Muscle of back (tissue), 11 donors: ENCODE data around the gene AMMECR1. TPM values are rescaled to one million over a fixed set of nuclear protein-coding genes. Genes with fewer than 3 reads are reported as not detected.
"Not testable (repeated sequence)": the region's sequence is repeated elsewhere in the genome, so short reads cannot be mapped to it uniquely, and the experiment has no call there.

Experiments
- DNase-seq, 3 donors: peaks; one replicate each; pipeline versions ENCODE4 v3.0.0 to v3.0.0-alpha.2; 2013
- polyA plus RNA-seq, 10 donors: library from polyadenylated mRNA; unstranded; fragments of 120-200 nt; gene quantifications; one replicate each; pipeline ENCODE4 v1.2.1, GENCODE V29; 2013; ENCODE audit not compliant: insufficient read length in 10 of 10

AMMECR1 gene
- polyA plus RNA-seq, 10 donors, result 7.0 to 11.0 (median 8.5) TPM

GRCh38 chrX:110259117-110259516 is 58.8 kb downstream of the AMMECR1 start:
- no peak for DNase-seq

- DNase-seq, result no peak
These were observed 59.3 kb downstream of the AMMECR1 start for GRCh38 chrX:110258552-110258951.

DNA sequence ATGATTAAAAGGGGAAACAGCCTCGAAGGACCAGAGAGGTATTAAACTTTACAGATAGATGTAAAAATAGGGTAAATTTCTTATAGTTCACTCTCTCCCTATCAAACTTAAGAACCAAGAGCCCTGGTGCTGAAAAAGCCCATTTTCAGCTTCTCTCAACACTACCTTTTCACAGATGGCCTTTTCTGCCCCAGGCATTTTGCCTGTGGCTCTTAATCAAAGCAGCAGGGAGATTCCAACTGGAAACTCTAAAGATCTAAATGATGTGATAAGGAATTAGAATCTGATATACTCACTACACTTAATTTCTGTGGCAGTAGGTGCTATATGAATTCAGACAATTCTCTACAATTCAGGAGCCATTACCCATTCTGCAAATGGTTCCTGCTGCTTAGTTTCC is 60.0 kb downstream of the AMMECR1 start:
- DNase-seq, result no peak

GRCh38 chrX:110252711-110253110 is 65.2 kb downstream of the AMMECR1 start:
- DNase-seq, result no peak

- no peak for DNase-seq
These were observed 65.9 kb downstream of the AMMECR1 start for GRCh38 chrX:110251961-110252360.

DNA sequence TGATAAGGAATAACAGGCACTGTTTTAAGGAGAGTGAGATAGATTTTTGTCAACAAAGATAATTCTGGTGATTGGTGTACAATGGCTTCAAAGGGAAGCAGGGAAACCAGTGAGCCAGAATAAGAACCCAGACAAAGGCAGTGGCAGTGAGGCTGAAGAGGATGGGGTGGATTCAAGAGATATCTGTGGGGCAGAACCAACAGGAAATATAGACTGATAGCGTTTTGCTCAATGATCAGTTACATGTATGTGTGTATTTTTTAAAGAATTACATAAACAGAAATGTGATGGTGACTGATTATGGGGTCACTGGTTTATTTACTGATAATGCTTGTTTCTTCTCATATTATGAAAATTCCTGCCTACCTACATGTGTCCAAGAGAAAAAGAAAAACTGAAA is 66.4 kb downstream of the AMMECR1 start:
- no peak for DNase-seq

DNA sequence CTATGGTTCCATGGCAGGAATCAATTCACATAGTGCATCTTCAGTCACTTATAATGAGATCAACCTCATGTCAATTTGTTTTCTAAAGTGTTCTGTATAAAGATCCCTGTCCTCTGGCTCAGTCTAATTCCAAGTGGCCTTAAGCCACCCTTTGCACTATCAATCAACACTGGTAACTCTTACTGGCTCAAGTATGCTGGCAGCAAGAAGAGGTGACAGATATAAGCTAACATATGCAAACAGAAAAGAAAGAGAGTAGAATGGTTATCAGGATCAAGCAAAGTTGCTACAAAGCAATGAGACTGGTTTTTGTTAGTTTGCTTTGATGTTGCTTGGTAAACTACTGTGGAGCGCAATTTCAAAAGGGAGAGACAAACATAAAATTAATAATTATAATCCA is 67.0 kb downstream of the AMMECR1 start:
- DNase-seq, result no peak

- no peak for DNase-seq
These were observed 69.3 kb downstream of the AMMECR1 start for GRCh38 chrX:110248578-110248977.

DNA sequence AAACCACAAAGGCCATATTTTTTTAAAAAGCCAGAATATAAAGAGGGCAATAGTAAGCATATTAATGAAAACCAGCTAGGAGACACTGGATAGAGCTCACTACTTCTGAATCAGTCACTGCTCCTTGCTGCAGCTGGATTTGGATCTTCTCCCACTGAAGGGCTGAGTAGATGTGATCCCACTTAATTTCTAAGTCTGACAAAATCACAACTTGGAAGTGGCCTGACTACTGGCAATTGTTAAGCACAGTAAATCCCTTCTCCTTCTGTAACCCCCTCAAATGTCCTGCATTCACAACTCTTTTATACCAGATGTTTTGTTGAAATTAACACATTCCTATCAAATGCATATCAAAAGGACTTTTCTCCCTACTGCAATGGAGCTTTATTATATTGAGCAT is 72.9 kb downstream of the AMMECR1 start:
- DNase-seq, result peak in 2 of 3 donors; percentile 18 to 42

- no peak for DNase-seq
These were observed 75.5 kb downstream of the AMMECR1 start for GRCh38 chrX:110242371-110242770.

DNA sequence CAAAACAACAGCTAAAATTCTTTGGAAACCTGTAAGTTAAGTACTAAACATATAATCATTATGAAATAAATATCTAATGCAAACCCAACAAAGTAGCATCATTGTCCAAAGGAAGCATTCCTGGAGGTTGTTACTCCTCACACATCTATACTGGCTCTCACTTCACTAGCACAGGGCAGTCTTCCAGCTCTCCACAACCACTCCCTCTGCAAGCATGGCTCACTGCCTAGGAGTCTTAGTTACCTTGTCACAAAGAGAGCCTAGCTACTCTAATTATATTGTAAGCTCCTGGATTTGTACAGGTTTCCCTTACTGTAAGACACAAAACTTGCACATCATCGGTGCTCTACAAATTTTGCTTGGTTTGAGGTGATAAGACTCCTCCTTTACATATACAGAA is 76.1 kb downstream of the AMMECR1 start:
- peak; percentile 22 to 49 (median 35) for DNase-seq

DNA sequence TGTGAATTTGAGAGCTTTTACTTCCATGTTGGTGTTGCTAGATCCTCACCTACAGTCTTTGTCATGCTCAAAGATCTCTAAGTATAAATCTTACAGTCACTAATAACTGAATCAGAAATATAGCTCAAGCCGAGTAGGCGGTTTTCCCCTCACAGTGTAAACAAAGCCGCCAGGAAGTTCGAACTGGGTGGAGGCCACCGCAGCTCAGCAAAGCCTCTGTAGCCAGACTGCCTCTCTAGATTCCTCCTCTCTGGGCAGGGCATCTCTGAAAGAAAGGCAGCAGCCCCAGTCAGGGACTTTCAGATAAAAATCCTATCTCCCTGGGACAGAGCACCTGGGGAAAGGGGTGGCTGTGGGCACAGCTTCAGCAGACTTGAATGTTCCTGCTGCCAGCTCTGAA is 79.6 kb downstream of the AMMECR1 start:
- DNase-seq, result not testable (repeated sequence)

DNA sequence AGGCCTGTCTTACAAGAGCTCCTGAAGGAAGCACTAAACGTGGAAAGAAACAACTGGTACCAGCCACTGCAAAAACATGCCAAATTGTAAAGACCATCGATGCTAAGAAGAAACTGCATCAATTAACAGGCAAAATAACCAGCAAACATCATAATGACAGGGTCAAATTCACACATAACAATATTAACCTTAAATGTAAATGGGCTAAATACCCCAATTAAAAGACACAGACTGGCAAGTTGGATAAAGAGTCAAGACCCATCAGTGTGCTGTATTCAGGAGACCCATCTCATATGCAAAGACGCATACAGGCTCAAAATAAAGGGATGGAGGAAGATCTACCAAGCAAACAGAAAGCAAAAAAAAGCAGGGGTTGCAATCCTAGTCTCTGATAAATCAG is 86.4 kb downstream of the AMMECR1 start:
- DNase-seq, result not testable (repeated sequence)

GRCh38 chrX:110229497-110230111 is 88.3 kb downstream of the AMMECR1 start:
- DNase-seq, result not testable (repeated sequence)

- no peak for DNase-seq
These were observed 89.4 kb downstream of the AMMECR1 start for GRCh38 chrX:110228453-110228852.

GRCh38 chrX:110226931-110227330 is 91.0 kb downstream of the AMMECR1 start:
- no peak for DNase-seq

- DNase-seq, result no peak
These were observed 92.8 kb downstream of the AMMECR1 start for GRCh38 chrX:110224926-110225617.

GRCh38 chrX:110222497-110223257 is 95.2 kb downstream of the AMMECR1 start:
- no peak for DNase-seq

GRCh38 chrX:110219920-110220319 is 98.0 kb downstream of the AMMECR1 start:
- DNase-seq, result no peak

GRCh38 chrX:110218591-110218990 is 99.3 kb downstream of the AMMECR1 start:
- DNase-seq, result peak in 1 of 3 donors; percentile 38

- DNase-seq, result no peak
These were observed 101.9 kb downstream of the AMMECR1 start for GRCh38 chrX:110216027-110216426.

DNA sequence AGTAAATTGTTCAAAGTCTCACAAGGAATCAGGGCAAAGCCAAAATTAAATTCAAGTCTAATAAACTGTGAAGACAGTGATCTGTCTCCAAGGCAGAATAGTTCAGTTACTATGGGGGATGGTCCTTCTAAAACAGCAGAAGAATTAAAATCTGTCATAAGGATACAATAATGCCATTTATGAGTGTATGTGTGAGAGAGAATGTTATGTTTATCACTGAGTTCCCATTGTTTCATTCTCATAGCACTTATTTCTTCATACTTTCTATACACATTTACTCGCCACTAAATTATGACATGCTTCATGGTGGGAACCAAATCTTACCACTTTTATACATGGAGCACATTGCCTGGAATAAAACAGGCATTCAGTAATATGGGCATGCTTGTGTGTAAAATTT is 102.5 kb downstream of the AMMECR1 start:
- no peak for DNase-seq

- no peak for DNase-seq
These were observed 103.2 kb downstream of the AMMECR1 start for GRCh38 chrX:110214684-110215083.
